Measurements from ENCODE around the gene RPL18A. TPM values are rescaled to one million over a fixed set of nuclear protein-coding genes. Genes with fewer than 3 reads are reported as not detected.

Gene RPL18A
- polyA plus RNA-seq, 1 experiment: 2,264 TPM

DNA sequence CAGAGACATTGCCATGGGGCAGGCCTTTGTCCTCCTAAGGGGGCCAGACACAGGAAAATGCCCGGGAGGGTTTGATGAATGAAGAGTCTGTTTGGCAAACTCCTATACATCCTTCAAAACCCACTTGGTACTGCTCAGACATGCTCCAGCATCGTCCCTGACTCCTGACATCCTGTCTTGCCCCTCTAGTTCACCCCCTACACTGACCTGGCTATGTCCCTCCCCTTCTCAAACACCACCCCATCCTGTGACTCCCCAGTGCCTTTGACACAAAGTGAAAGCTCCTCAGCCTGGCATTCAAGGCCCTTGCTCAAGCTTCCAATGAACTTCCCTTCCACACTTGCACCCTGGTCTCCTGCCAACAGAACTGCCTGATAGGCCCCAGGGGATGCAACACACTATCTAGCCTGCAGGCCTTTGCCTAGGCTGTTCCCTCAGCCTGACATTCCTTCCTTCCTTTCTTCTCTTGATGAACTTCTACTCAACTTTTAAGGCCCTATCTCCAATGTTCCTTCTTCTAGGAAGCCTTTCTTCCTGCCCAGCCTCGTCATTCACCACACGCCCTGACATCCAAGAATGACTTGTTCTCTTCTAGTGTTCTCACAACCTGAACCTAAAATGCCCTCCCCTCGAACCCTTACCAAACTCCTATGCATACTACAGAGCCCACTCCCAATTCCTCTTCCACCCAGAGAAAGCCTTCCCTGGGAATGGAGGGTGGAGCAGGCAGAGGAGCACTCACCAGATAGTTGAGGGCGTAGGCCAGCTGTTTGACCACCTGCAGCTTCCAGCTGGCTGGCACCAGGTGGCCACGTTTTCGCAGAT, 24.3 kb upstream of the RPL18A start:
- ChIA-PET CTCF (interaction anchor here (1.2 kb wide), 1 partner anchor 51 kb away, joined by 3 read pairs; no protein-coding TSS in a partner anchor), POLR2A (no interaction called here)
- TF ChIP-seq, protein P1, sequence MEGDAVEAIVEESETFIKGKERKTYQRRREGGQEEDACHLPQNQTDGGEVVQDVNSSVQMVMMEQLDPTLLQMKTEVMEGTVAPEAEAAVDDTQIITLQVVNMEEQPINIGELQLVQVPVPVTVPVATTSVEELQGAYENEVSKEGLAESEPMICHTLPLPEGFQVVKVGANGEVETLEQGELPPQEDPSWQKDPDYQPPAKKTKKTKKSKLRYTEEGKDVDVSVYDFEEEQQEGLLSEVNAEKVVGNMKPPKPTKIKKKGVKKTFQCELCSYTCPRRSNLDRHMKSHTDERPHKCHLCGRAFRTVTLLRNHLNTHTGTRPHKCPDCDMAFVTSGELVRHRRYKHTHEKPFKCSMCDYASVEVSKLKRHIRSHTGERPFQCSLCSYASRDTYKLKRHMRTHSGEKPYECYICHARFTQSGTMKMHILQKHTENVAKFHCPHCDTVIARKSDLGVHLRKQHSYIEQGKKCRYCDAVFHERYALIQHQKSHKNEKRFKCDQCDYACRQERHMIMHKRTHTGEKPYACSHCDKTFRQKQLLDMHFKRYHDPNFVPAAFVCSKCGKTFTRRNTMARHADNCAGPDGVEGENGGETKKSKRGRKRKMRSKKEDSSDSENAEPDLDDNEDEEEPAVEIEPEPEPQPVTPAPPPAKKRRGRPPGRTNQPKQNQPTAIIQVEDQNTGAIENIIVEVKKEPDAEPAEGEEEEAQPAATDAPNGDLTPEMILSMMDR (IDR thresholded peaks at IDR 0.05; ENCODE audit: insufficient read depth, low read depth, low read length): no peak
- H3K36me3 ChIP-seq (ENCODE audit: control insufficient read depth, insufficient read depth, low read length): no peaks in the 10 kb centered on the region; the same call in none of the 2 replicates
- DNase-seq (ENCODE audit: low read depth): no peak
- H3K4me3 ChIP-seq (ENCODE audit: low read depth, low read length): no peak overlapping the region
- H3K27me3 ChIP-seq (ENCODE audit: control insufficient read depth, insufficient read depth, low read length): no peaks in the 10 kb centered on the region

DNA sequence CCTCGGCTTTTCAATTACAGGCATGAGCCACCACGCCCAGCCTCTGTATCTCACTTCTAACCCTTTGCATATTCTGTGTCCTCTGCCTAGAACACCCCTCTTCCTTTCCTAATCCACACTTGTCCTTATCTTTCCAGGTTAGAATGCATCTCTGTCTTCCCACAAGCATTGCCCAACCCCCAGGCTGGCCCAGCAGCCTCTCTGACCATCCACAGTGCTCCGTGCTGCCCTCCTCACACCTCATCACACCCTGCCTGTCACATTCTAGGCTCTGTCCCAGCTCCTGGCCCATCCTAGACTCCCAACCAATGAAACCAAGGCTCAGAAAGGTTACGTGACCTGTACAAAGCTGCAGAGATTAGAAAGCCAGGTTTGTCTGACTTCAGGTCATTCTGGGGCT, 23.2 kb upstream of the RPL18A start:
- POLR2A ChIA-PET: no interaction called here
- CTCF ChIA-PET: no interaction called here
- H3K4me3 ChIP-seq (ENCODE audit: low read depth, low read length): no peak overlapping the region
- no peaks in the 10 kb centered on the region for H3K27me3 ChIP-seq (ENCODE audit: control insufficient read depth, insufficient read depth, low read length)
- no peak for DNase-seq (ENCODE audit: low read depth)
- TF ChIP-seq, protein P1 (IDR thresholded peaks at IDR 0.05; ENCODE audit: insufficient read depth, low read depth, low read length): no peak
- peaks cover 1% of the 10 kb centered on the region for H3K36me3 ChIP-seq (ENCODE audit: control insufficient read depth, insufficient read depth, low read length)

DNA sequence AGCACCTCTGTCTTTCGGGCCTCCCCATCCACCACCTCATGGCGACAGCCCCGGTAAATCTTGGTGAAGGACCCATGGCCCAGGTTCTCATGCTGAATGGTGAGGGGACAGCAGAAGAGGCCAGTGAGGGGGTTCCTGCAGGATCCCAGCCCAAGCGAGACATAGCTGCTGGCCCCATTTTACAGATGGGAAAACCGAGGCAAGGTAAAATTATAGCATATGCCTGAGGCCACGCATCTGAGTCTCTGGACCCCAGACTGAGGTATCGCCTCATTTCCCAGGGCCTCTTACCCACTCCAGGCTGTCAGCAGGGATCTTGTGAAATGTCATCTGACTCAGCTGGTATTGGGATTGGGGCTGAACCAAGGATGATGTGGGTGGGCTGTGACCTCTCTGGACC, 21.7 kb upstream of the RPL18A start:
- CTCF ChIA-PET: no interaction called here

DNA sequence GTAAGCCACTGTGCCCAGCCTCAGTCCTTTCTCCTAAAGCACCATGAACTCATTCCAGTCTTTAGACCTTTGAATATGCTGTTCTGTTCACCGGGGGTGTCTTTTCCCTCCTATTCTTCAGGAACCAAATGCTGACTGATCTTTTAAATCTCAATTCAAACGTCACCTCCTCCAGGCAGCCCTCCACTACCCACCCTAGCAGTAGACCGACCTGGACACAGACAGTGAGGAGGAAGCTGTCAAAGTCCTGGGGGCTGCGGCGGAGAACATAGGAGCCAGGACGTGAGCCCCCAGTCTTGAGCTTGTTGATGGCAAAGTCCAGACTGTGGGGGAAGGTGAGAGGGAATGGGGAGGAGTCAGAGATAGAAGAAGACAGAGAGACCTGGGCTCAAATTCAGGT, 19.7 kb upstream of the RPL18A start:
- ChIA-PET POLR2A (no interaction called here), CTCF (interaction anchor here (0.9 to 1.2 kb wide), 2 partner anchors 20 to 98 kb away, joined by 3 to 5 read pairs; partner anchors contain the start of gene RPL18A)
- no peak for DNase-seq (ENCODE audit: low read depth)
- Histone ChIP-seq H3K4me3 (ENCODE audit: low read depth, low read length) (no peak overlapping the region), H3K36me3 (ENCODE audit: control insufficient read depth, insufficient read depth, low read length) (peaks cover 4% of the 10 kb centered on the region), H3K27me3 (ENCODE audit: control insufficient read depth, insufficient read depth, low read length) (no peaks in the 10 kb centered on the region)
- TF ChIP-seq, protein P1 (IDR thresholded peaks at IDR 0.05; ENCODE audit: insufficient read depth, low read depth, low read length): no peak

More for the DNA sequence above, 21.7 kb upstream of the RPL18A start:
- POLR2A ChIA-PET: no interaction called here
- TF ChIP-seq, protein P1 (IDR thresholded peaks at IDR 0.05; ENCODE audit: insufficient read depth, low read depth, low read length): no peak
- no peak for DNase-seq (ENCODE audit: low read depth)
- Histone ChIP-seq H3K36me3 (ENCODE audit: control insufficient read depth, insufficient read depth, low read length) (peaks cover 2% of the 10 kb centered on the region), H3K4me3 (ENCODE audit: low read depth, low read length) (no peak overlapping the region), H3K27me3 (ENCODE audit: control insufficient read depth, insufficient read depth, low read length) (no peaks in the 10 kb centered on the region)

DNA sequence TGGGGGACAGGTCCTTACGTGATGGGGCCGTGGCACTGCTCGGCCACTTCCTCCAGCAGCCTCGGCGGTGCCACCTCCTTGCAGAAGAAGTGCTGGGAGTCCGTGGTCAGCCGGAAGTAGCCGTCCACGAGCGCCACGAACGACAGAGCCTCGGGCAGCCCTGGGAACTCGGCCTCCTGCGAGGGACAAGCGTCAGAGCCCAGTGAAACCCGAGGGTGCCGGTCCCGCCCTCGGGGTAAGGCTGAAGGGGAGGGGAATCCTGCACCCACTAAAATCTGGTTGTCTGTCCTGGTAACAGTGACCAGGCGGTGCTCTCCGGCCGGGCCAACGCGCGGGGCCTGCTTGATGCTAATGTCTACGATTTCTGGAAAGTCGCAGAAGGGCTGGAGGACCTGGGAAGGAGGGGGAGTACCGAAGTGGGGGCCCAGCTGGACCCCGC, 18.3 kb upstream of the RPL18A start:
- CTCF ChIA-PET: no interaction called here
- TF ChIP-seq, protein P1 (IDR thresholded peaks at IDR 0.05; ENCODE audit: insufficient read depth, low read depth, low read length): no peak
- DNase-seq (ENCODE audit: low read depth): no peak
- POLR2A ChIA-PET: no interaction called here
- Histone ChIP-seq H3K27me3 (ENCODE audit: control insufficient read depth, insufficient read depth, low read length) (no peaks in the 10 kb centered on the region), H3K4me3 (ENCODE audit: low read depth, low read length) (peak overlapping the region; percentile 31), H3K36me3 (ENCODE audit: control insufficient read depth, insufficient read depth, low read length) (peaks cover 4% of the 10 kb centered on the region)
